ENCODE results near the gene ZDBF2. TPM values are rescaled to one million over a fixed set of nuclear protein-coding genes. Genes with fewer than 3 reads are reported as not detected.
"Not testable (repeated sequence)": the region's sequence is repeated elsewhere in the genome, so short reads cannot be mapped to it uniquely, and the experiment has no call there.

Gene ZDBF2
- total and polyA plus RNA-seq, 7 donors = 0.23 to 15.0 (median 12.7) TPM

DNA sequence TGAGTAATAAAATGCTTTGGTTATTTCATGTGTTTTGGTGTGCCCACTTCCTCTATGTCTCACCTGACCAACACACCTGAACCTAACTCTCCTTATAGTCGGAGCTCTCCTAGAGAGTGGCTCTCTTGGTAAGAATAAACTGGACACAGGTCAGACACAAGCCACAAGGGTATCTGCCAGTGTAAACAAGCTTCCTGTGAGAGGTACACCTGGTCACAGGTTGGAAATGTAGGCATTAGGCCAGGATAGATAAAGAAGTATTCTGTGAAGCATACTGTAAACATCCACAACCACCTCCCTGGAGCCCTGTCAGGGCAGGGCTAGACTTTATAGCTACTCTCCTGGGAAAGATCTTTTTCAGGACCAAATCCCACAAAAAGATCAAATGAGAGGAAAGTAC lies 69.4 kb downstream of the ZDBF2 start:
- TF ChIP-seq POLR2A (IDR thresholded peaks at IDR 0.05) (no peak), EP300 (IDR thresholded peaks at IDR 0.05) (no peak), POLR2AphosphoS5 (IDR thresholded peaks at IDR 0.05) (no peak)
- TF ChIP-seq, protein P1, sequence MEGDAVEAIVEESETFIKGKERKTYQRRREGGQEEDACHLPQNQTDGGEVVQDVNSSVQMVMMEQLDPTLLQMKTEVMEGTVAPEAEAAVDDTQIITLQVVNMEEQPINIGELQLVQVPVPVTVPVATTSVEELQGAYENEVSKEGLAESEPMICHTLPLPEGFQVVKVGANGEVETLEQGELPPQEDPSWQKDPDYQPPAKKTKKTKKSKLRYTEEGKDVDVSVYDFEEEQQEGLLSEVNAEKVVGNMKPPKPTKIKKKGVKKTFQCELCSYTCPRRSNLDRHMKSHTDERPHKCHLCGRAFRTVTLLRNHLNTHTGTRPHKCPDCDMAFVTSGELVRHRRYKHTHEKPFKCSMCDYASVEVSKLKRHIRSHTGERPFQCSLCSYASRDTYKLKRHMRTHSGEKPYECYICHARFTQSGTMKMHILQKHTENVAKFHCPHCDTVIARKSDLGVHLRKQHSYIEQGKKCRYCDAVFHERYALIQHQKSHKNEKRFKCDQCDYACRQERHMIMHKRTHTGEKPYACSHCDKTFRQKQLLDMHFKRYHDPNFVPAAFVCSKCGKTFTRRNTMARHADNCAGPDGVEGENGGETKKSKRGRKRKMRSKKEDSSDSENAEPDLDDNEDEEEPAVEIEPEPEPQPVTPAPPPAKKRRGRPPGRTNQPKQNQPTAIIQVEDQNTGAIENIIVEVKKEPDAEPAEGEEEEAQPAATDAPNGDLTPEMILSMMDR (IDR thresholded peaks at IDR 0.05) = no peak

DNA sequence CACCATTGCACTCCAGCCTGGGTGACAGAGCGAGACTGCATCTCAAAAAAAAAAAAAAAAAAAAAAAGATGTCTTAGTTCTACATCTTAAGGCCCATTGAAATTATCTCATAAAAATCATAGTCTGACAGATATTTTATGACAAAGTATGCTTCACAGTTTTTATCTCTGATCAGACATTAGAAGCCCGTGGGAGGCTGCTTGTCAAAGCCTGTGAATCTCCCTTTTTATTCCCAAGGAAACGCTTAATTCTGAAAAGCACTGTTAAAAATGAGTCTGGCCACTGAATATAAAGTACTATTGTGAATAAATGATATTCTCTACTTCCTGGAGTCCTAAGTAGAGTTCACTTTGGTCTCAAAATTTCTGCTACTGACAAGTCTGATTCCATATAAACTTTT lies 71.1 kb downstream of the ZDBF2 start:
- H3K27ac ChIP-seq = no peak overlapping the region
- H3K4me1 ChIP-seq = no peaks in the 10 kb centered on the region
- H3K27me3 ChIP-seq = no peaks in the 10 kb centered on the region
- no peak for DNase-seq
- H3K36me3 ChIP-seq = no peaks in the 10 kb centered on the region
- TF ChIP-seq POLR2AphosphoS5 (IDR thresholded peaks at IDR 0.05) (no peak), POLR2A (IDR thresholded peaks at IDR 0.05) (no peak)
- H3K9me3 ChIP-seq = no peaks in the 10 kb centered on the region
- intact Hi-C loops (cut with DNase I) = no loop called here
- WGBS, 2 donors = 89 to 92% methylated on average over 3 of the region's 3 CpGs
- H3K4me3 ChIP-seq = no peak overlapping the region

More for the DNA sequence above, 69.4 kb downstream of the ZDBF2 start:
- DNase-seq = no peak
- Histone ChIP-seq H3K27me3 (no peaks in the 10 kb centered on the region), H3K27ac (no peak overlapping the region), H3K9me3 (no peaks in the 10 kb centered on the region), H3K36me3 (no peaks in the 10 kb centered on the region), H3K4me1 (no peaks in the 10 kb centered on the region), H3K4me3 (no peak overlapping the region)
- intact Hi-C loops (cut with DNase I) = no loop called here
- WGBS, 2 donors = 32 to 71% methylated on average over 1 of the region's 1 CpG

DNA sequence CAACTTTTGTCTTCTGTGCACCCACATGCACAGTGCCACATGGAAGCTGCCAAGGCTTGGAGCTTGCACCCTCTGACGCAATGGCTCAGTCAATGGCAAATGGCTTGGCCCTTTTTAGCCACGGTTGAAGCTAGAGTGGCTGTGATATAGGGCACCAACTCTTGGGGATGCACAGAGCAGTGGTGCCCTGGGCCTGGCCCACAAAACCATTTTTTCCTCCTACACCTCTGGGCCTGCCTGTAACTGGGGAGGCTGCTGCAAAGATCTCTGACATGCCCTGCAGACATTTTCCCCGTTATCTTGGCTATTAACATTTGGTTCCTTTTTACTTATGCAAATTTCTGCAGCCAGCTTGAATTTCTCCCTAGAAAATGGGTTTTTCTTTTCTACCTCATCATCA lies 74.9 kb downstream of the ZDBF2 start:
- Histone ChIP-seq H3K9me3 (no peaks in the 10 kb centered on the region), H3K27me3 (no peaks in the 10 kb centered on the region), H3K4me1 (no peaks in the 10 kb centered on the region), H3K4me3 (no peak overlapping the region), H3K27ac (no peak overlapping the region), H3K36me3 (no peaks in the 10 kb centered on the region)
- intact Hi-C loops (cut with DNase I) = no loop called here
- TF ChIP-seq POLR2AphosphoS5 (IDR thresholded peaks at IDR 0.05) (no peak), POLR2A (IDR thresholded peaks at IDR 0.05) (no peak), EP300 (IDR thresholded peaks at IDR 0.05) (no peak)
- TF ChIP-seq, protein P1 (IDR thresholded peaks at IDR 0.05) = no peak
- 82 to 86% methylated on average over 3 of the region's 3 CpGs for WGBS, 2 donors
- DNase-seq = no peak

DNA sequence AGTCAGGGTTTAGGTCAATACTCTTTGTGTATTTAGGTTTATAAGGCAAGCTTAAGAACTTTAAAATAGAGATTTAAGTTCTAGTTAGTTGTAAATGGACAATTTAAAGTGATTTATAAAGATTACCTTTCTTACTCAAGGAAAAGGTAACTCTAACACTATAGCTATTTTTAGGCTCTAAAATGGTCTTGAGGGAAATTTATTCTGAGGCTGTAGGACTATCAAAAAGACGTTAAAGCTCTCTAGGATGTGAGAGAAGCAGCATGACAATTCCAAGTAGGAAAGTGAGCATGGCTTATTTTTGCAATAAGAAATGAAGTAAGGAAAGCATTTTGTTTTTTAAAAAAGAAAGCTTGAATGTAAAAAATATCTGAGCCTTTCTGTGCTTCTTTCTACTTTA lies 78.1 kb downstream of the ZDBF2 start:
- no peak for DNase-seq
- no peaks in the 10 kb centered on the region for H3K4me1 ChIP-seq
- no peak overlapping the region for H3K27ac ChIP-seq
- no peaks in the 10 kb centered on the region for H3K27me3 ChIP-seq
- intact Hi-C loops (cut with DNase I) = no loop called here
- H3K36me3 ChIP-seq = no peaks in the 10 kb centered on the region
- H3K4me3 ChIP-seq = no peak overlapping the region
- no peaks in the 10 kb centered on the region for H3K9me3 ChIP-seq
- 32 to 58% methylated on average over 1 of the region's 1 CpG for WGBS, 2 donors
- TF ChIP-seq EP300 (IDR thresholded peaks at IDR 0.05) = no peak

DNA sequence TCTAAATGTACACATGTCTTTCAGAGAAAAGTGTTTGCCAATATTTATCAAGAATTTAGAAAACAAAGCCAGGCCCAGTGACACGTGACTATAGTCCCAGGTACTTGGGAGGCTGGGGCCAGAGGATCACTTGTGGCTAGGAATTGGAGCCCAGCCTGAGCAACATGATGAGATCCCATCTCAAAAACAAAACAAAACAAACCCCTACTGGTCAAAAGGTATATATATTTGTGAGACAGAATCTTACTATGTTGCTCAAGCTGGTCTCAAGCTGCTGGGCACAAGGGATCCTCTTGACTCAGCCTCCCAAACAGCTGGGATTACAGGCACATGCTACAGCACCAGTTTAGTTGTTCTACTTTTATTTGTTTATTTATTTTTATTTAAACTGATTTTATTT lies 79.2 kb downstream of the ZDBF2 start:
- 76 to 78% methylated on average over 1 of the region's 1 CpG for WGBS, 2 donors

DNA sequence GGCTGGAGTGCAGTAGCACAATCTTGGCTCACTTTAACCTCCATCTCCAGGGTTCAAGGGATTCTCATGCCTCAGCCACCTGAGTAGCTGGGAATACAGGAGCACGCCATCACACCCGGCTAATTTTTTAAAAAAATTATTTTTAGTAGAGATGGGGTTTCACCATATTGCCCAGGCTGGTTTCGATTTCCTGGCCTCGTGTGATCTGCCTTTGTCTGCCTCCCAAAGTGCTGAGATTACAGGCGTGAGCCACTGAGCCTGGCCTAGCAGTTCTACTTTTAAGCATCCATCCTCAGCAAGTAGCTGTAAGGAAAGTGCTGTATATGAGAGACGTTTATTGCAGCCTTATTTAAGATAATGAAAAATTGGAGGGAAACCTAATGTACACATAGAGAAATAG lies 79.7 kb downstream of the ZDBF2 start:
- TF ChIP-seq POLR2A (IDR thresholded peaks at IDR 0.05) (no peak), POLR2AphosphoS5 (IDR thresholded peaks at IDR 0.05) (no peak), EP300 (IDR thresholded peaks at IDR 0.05) (no peak)
- TF ChIP-seq, protein P1 (IDR thresholded peaks at IDR 0.05) = no peak
- Histone ChIP-seq H3K4me3 (no peak overlapping the region), H3K27ac (no peak overlapping the region), H3K27me3 (no peaks in the 10 kb centered on the region), H3K9me3 (no peaks in the 10 kb centered on the region), H3K36me3 (no peaks in the 10 kb centered on the region), H3K4me1 (no peaks in the 10 kb centered on the region)
- no peak for DNase-seq
- 79 to 86% methylated on average over 6 of the region's 6 CpGs for WGBS, 2 donors
- intact Hi-C loops (cut with DNase I) = no loop called here

More for the DNA sequence above, 79.2 kb downstream of the ZDBF2 start:
- no peaks in the 10 kb centered on the region for H3K9me3 ChIP-seq
- DNase-seq = no peak
- intact Hi-C loops (cut with DNase I) = no loop called here
- no peaks in the 10 kb centered on the region for H3K36me3 ChIP-seq
- no peak for TF ChIP-seq POLR2AphosphoS5 (IDR thresholded peaks at IDR 0.05)
- no peak for TF ChIP-seq POLR2A (IDR thresholded peaks at IDR 0.05)
- no peak for TF ChIP-seq EP300 (IDR thresholded peaks at IDR 0.05)
- TF ChIP-seq, protein P1 (IDR thresholded peaks at IDR 0.05) = no peak
- H3K4me3 ChIP-seq = no peak overlapping the region
- no peaks in the 10 kb centered on the region for H3K27me3 ChIP-seq
- H3K27ac ChIP-seq = no peak overlapping the region
- H3K4me1 ChIP-seq = no peaks in the 10 kb centered on the region

DNA sequence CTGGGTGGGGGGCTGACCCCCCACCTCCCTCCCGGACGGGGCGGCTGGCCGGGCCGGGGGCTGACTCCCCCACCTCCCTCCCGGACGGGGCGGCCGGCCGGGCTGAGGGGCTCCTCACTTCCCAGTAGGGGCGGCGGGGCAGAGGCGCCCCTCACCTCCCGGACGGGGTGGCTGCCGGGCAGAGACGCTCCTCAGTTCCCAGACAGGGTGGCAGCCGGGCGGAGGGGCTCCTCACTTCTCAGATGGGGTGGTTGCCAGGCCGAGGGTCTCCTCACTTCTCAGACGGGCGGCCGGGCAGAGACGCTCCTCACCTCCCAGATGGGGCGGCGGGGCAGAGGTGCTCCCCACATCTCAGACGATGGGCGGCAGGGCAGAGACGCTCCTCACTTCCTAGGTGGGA lies 82.4 kb downstream of the ZDBF2 start:
- H3K9me3 ChIP-seq; H3K27ac ChIP-seq; DNase-seq; intact Hi-C loops (cut with DNase I); H3K4me3 ChIP-seq; H3K27me3 ChIP-seq; H3K4me1 ChIP-seq; H3K36me3 ChIP-seq: not testable (repeated sequence)
- 95 to 97% methylated on average over 29 of the region's 29 CpGs for WGBS, 2 donors

DNA sequence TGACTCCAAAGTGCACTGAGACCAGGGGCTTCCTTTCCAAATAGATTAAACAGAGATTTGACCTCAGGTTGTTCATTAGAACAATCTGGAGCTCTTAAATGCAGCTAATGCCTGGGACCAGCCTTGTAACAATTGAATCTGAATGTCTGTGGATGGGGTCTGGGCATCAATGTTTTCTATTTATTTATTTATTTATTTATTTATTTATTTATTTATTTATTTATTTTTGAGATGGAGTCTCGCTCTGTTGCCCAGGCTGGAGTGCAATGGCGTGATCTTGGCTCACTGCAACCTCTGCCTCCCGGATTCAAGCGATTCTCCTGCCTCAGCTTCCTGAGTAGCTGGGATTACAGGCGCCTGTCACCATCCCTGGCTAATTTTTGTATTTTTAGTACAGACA lies 86.4 kb downstream of the ZDBF2 start:
- intact Hi-C loops (cut with DNase I); H3K27ac ChIP-seq; H3K36me3 ChIP-seq; H3K27me3 ChIP-seq; H3K4me3 ChIP-seq; H3K4me1 ChIP-seq; H3K9me3 ChIP-seq; DNase-seq: not testable (repeated sequence)
- 89 to 93% methylated on average over 5 of the region's 5 CpGs for WGBS, 2 donors
